Liver (tissue), 9 donors: ENCODE measurements around the gene KRTAP5-6. TPM values are rescaled to one million over a fixed set of nuclear protein-coding genes. Genes with fewer than 3 reads are reported as not detected.

ENCODE experiments used
- DNase-seq: peaks from one replicate; pipeline ENCODE4 v3.0.0-alpha.2; 2017; ENCODE audit warnings: low spot score
- H3K27ac ChIP-seq, 2 donors: one replicate each; pipeline ENCODE4 v1.7.0; 2013; ENCODE audit warnings: inconsistent platforms in 2 of 2, low read length in 2 of 2, control low read depth in 1 of 2, low read depth in 1 of 2, mild to moderate bottlenecking in 1 of 2
- H3K27me3 ChIP-seq, 4 donors: one replicate each; pipeline versions ENCODE4 v1.6.1 to v1.7.0; 2013; ENCODE audit warnings: low read length in 3 of 4, inconsistent platforms in 1 of 4, mild to moderate bottlenecking in 1 of 4, moderate library complexity in 1 of 4; ENCODE audit not compliant: control insufficient read depth in 4 of 4, insufficient read depth in 4 of 4
- H3K36me3 ChIP-seq, 4 donors: one replicate each; pipeline versions ENCODE4 v1.6.1 to v1.7.0; 2013; ENCODE audit warnings: low read length in 3 of 4, mild to moderate bottlenecking in 3 of 4, low read depth in 1 of 4, moderate library complexity in 1 of 4; ENCODE audit not compliant: control insufficient read depth in 4 of 4, insufficient read depth in 3 of 4
- H3K4me1 ChIP-seq, 4 donors: one replicate each; pipeline versions ENCODE4 v1.6.1 to v1.7.0; 2013; ENCODE audit warnings: low read length in 3 of 4, mild to moderate bottlenecking in 3 of 4, moderate library complexity in 1 of 4; ENCODE audit not compliant: control insufficient read depth in 4 of 4, insufficient read depth in 4 of 4
- H3K4me3 ChIP-seq, 3 donors: one replicate each; pipeline versions ENCODE4 v1.6.1 to v1.7.0; 2013; ENCODE audit warnings: low read length in 3 of 3, control low read depth in 1 of 3, low read depth in 1 of 3, mild to moderate bottlenecking in 1 of 3
- H3K9ac ChIP-seq, 2 donors: one replicate each; pipeline ENCODE4 v1.7.0; 2013; ENCODE audit warnings: low read length in 2 of 2, mild to moderate bottlenecking in 2 of 2, moderate library complexity in 2 of 2, control low read depth in 1 of 2, low read depth in 1 of 2
- H3K9me3 ChIP-seq, 4 donors: one replicate each; pipeline versions ENCODE4 v1.6.1 to v1.7.0; 2013; ENCODE audit warnings: low read length in 3 of 4; ENCODE audit not compliant: control insufficient read depth in 4 of 4
- FOXA1 ChIP-seq: IDR thresholded peaks from 2 replicates; pipeline ENCODE4 v1.6.1; 2016; ENCODE audit warnings: antibody characterized with exemption
- FOXA2 ChIP-seq: IDR thresholded peaks from 2 replicates; pipeline ENCODE4 v1.6.1; 2016; ENCODE audit warnings: antibody characterized with exemption
- HNF4A ChIP-seq, 2 donors: conservative IDR thresholded peaks; 2 replicates each; pipeline ENCODE4 v1.6.1; 2016; ENCODE audit warnings: antibody characterized with exemption in 2 of 2, mild to moderate bottlenecking in 2 of 2
- NR2F2 ChIP-seq: IDR thresholded peaks from 2 replicates; pipeline ENCODE4 v1.6.1; 2016; ENCODE audit warnings: antibody characterized with exemption
- RAD21 ChIP-seq, 2 donors: IDR thresholded peaks; 2 replicates each; pipeline ENCODE4 v1.6.1; 2016; ENCODE audit warnings: antibody characterized with exemption in 2 of 2, mild to moderate bottlenecking in 2 of 2
- RXRA ChIP-seq, 2 donors: IDR thresholded peaks; 2 replicates each; pipeline ENCODE4 v1.6.1; 2017 to 2018; ENCODE audit warnings: antibody characterized with exemption in 2 of 2, mild to moderate bottlenecking in 1 of 2
- SP1 ChIP-seq: IDR thresholded peaks from 2 replicates; pipeline ENCODE4 v1.6.1; 2018; ENCODE audit warnings: antibody characterized with exemption, mild to moderate bottlenecking
- TAF1 ChIP-seq: conservative IDR thresholded peaks from 2 replicates; pipeline ENCODE4 v1.6.1; 2016; ENCODE audit warnings: antibody characterized with exemption, mild to moderate bottlenecking
- YY1 ChIP-seq: IDR thresholded peaks from 2 replicates; pipeline ENCODE4 v1.6.1; 2016; ENCODE audit warnings: antibody characterized with exemption, mild to moderate bottlenecking
- WGBS: extraction: QIAGEN DNeasy Blood & Tissue Kit; methylation state at CpG from one replicate; pipeline ENCODE4 v1.1.7; 2013; 5-methylcytosine and 5-hydroxymethylcytosine counted together
- polyA plus RNA-seq, 2 donors: library from polyadenylated mRNA; stranded (reverse) in 1 of 2; unstranded in 1 of 2; fragments of 200-250 nt in 1 of 2; fragments of >200 nt in 1 of 2; fragmentation: Nextera tagmentation in 1 of 2; extraction: Ambion mirVana in 1 of 2; gene quantifications; one replicate each; pipeline versions ENCODE4 v1.2.1 to v1.2.3, GENCODE V29; 2013 to 2015
- total RNA-seq, 2 donors: library from RNA; depleted of rRNA; stranded (reverse); fragments of >200 nt; gene quantifications; one replicate each; pipeline ENCODE4 v1.2.3, GENCODE V29; 2014
- TF ChIP-seq, protein P1 (sequence below): IDR thresholded peaks from 2 replicates; pipeline ENCODE4 v1.6.1; 2016; ENCODE audit warnings: antibody characterized with exemption
- TF ChIP-seq, protein P2 (sequence below): IDR thresholded peaks from 2 replicates; pipeline ENCODE4 v1.6.1; 2016; ENCODE audit warnings: antibody characterized with exemption, mild to moderate bottlenecking
- TF ChIP-seq, protein P3 (sequence below): IDR thresholded peaks from 2 replicates; pipeline ENCODE4 v1.6.1; 2016; ENCODE audit warnings: antibody characterized with exemption
- TF ChIP-seq, protein P4 (sequence below): fragments of 150-350 bp; IDR thresholded peaks from 2 replicates; pipeline ENCODE4 v1.5.1; 2017; ENCODE audit warnings: improper control_type of control experiment, low read depth, low read length; ENCODE audit not compliant: missing input control
- donor health status: healthy.
- donor health status: healthy.
- donor health status: healthy.
- donor health status: healthy.
- donor health status: healthy.

The KRTAP5-6 gene
- total and polyA plus RNA-seq, 4 donors, result 0.84 to 1.2 TPM; not detected in 2

DNA sequence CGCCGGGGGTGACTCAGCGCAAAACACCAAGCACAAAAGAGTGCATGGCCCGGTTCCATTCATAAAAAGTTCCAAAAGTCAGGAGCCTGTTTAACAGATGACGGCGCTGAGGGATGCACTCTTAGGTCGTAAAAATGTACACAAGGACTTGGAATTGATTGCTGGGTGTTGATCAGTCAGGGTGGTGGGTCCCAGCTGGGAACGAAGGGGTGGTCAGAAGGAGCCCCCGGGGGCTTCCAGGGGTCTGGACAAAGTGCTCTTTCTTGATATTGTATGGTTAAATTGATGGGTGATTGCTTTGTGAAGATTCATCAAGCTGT lies 32.7 kb downstream of the KRTAP5-6 start:
- 72% methylated on average over 9 of the region's 9 CpGs for WGBS
- H3K36me3 ChIP-seq, result no peaks in the 10 kb centered on the region
- H3K9me3 ChIP-seq, result no peaks in the 10 kb centered on the region
- no peak overlapping the region for H3K9ac ChIP-seq
- peaks cover 0 to 3% (median 0%) of the 10 kb centered on the region in 4 donors for H3K4me1 ChIP-seq
- DNase-seq, result no peak
- no peak overlapping the region for H3K4me3 ChIP-seq
- TF ChIP-seq TAF1 (no peak), RAD21 (IDR thresholded peaks at IDR 0.05) (no peak), NR2F2 (no peak), FOXA1 (no peak), FOXA2 (no peak), YY1 (no peak), HNF4A (conservative IDR thresholded peaks at IDR 0.05) (no peak), RXRA (IDR thresholded peaks at IDR 0.05) (no peak), SP1 (no peak)
- TF ChIP-seq, protein P1, sequence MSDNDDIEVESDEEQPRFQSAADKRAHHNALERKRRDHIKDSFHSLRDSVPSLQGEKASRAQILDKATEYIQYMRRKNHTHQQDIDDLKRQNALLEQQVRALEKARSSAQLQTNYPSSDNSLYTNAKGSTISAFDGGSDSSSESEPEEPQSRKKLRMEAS, result no peak
- TF ChIP-seq, protein P2, sequence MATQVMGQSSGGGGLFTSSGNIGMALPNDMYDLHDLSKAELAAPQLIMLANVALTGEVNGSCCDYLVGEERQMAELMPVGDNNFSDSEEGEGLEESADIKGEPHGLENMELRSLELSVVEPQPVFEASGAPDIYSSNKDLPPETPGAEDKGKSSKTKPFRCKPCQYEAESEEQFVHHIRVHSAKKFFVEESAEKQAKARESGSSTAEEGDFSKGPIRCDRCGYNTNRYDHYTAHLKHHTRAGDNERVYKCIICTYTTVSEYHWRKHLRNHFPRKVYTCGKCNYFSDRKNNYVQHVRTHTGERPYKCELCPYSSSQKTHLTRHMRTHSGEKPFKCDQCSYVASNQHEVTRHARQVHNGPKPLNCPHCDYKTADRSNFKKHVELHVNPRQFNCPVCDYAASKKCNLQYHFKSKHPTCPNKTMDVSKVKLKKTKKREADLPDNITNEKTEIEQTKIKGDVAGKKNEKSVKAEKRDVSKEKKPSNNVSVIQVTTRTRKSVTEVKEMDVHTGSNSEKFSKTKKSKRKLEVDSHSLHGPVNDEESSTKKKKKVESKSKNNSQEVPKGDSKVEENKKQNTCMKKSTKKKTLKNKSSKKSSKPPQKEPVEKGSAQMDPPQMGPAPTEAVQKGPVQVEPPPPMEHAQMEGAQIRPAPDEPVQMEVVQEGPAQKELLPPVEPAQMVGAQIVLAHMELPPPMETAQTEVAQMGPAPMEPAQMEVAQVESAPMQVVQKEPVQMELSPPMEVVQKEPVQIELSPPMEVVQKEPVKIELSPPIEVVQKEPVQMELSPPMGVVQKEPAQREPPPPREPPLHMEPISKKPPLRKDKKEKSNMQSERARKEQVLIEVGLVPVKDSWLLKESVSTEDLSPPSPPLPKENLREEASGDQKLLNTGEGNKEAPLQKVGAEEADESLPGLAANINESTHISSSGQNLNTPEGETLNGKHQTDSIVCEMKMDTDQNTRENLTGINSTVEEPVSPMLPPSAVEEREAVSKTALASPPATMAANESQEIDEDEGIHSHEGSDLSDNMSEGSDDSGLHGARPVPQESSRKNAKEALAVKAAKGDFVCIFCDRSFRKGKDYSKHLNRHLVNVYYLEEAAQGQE, result no peak
- TF ChIP-seq, protein P3, sequence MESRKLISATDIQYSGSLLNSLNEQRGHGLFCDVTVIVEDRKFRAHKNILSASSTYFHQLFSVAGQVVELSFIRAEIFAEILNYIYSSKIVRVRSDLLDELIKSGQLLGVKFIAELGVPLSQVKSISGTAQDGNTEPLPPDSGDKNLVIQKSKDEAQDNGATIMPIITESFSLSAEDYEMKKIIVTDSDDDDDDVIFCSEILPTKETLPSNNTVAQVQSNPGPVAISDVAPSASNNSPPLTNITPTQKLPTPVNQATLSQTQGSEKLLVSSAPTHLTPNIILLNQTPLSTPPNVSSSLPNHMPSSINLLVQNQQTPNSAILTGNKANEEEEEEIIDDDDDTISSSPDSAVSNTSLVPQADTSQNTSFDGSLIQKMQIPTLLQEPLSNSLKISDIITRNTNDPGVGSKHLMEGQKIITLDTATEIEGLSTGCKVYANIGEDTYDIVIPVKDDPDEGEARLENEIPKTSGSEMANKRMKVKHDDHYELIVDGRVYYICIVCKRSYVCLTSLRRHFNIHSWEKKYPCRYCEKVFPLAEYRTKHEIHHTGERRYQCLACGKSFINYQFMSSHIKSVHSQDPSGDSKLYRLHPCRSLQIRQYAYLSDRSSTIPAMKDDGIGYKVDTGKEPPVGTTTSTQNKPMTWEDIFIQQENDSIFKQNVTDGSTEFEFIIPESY, result no peak
- TF ChIP-seq, protein P4, sequence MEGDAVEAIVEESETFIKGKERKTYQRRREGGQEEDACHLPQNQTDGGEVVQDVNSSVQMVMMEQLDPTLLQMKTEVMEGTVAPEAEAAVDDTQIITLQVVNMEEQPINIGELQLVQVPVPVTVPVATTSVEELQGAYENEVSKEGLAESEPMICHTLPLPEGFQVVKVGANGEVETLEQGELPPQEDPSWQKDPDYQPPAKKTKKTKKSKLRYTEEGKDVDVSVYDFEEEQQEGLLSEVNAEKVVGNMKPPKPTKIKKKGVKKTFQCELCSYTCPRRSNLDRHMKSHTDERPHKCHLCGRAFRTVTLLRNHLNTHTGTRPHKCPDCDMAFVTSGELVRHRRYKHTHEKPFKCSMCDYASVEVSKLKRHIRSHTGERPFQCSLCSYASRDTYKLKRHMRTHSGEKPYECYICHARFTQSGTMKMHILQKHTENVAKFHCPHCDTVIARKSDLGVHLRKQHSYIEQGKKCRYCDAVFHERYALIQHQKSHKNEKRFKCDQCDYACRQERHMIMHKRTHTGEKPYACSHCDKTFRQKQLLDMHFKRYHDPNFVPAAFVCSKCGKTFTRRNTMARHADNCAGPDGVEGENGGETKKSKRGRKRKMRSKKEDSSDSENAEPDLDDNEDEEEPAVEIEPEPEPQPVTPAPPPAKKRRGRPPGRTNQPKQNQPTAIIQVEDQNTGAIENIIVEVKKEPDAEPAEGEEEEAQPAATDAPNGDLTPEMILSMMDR, result no peak
- H3K27ac ChIP-seq, result no peak overlapping the region
- peaks cover 0 to 6% (median 2%) of the 10 kb centered on the region in 4 donors for H3K27me3 ChIP-seq

DNA sequence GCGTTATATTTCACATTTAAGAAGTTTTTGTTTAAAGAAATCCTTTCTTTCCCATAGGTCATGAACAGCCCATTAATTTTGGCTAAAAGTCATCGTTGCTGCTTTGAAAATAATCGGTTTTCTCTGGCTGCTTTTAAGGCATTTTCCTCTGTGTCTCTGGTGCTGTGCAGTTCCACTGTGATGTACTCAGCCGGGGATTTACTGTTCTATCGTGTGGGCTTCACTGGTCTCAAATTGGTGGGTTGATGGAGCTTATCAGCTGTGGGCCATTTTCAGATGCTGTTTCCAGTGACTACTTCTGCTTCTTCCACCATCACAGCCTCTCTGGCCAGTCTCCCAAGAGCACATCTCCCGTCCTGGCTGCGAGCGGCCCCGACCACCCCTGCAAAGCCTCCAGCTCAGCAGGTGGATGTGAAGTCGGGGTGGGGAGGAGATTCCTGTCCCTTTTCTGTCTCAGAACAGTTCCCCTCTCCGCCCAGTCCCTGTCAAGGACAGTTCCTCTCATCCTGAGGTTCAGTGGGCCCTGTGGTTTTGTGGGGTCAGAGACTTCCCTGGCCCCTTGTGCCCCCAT lies 33.1 kb downstream of the KRTAP5-6 start:
- Histone ChIP-seq H3K27me3 (peaks cover 0 to 6% (median 2%) of the 10 kb centered on the region in 4 donors), H3K9me3 (no peaks in the 10 kb centered on the region), H3K4me1 (peaks cover 0 to 3% (median 0%) of the 10 kb centered on the region in 4 donors), H3K9ac (no peak overlapping the region), H3K4me3 (no peak overlapping the region), H3K27ac (no peak overlapping the region), H3K36me3 (no peaks in the 10 kb centered on the region)
- 69% methylated on average over 11 of the region's 11 CpGs for WGBS
- DNase-seq, result no peak
- no peak for TF ChIP-seq HNF4A (conservative IDR thresholded peaks at IDR 0.05)
